BLaER1 treated with 17β-estradiol and CSF1 and Interleukin-3, amounts not matched to agents 10 nM and 100 nM (cell line): Measurements from ENCODE around the gene FOXL3.

Experiments used
- H3K27ac ChIP-seq, 11 experiments: shearing (Covaris generic); formaldehyde crosslinking; 2 replicates each; pipeline ENCODE4 v1.8.1; 2022
- H3K27me3 ChIP-seq, 11 experiments: shearing (Covaris generic); formaldehyde crosslinking; 2 replicates each; pipeline ENCODE4 v1.8.1; 2022
- H3K36me3 ChIP-seq, 11 experiments: shearing (Covaris generic); formaldehyde crosslinking; 2 replicates each; pipeline ENCODE4 v1.8.1; 2022
- H3K4me1 ChIP-seq, 10 experiments: shearing (Covaris generic); formaldehyde crosslinking; 2 replicates each; pipeline ENCODE4 v1.8.1; 2022
- H3K4me2 ChIP-seq, 11 experiments: shearing (Covaris generic); formaldehyde crosslinking; 2 replicates each; pipeline ENCODE4 v1.8.1; 2022
- H3K4me3 ChIP-seq, 10 experiments: shearing (Covaris generic); formaldehyde crosslinking; 2 replicates each; pipeline ENCODE4 v1.8.1; 2022
- H3K9ac ChIP-seq, 11 experiments: shearing (Covaris generic); formaldehyde crosslinking; 2 replicates each; pipeline ENCODE4 v1.8.1; 2022
- H3K9me3 ChIP-seq, 11 experiments: shearing (Covaris generic); formaldehyde crosslinking; replicated peaks in 1 of 11; 2 replicates each; pipeline ENCODE4 v1.8.1; 2022
- H4K20me1 ChIP-seq, 11 experiments: shearing (Covaris generic); formaldehyde crosslinking; 2 replicates each; pipeline ENCODE4 v1.8.1; 2022
- Cebpa-rat ChIP-seq, 11 experiments: shearing (Covaris generic); IDR thresholded peaks; 2 replicates each; pipeline ENCODE4 v1.8.1; 2022

FOXL3 gene

DNA sequence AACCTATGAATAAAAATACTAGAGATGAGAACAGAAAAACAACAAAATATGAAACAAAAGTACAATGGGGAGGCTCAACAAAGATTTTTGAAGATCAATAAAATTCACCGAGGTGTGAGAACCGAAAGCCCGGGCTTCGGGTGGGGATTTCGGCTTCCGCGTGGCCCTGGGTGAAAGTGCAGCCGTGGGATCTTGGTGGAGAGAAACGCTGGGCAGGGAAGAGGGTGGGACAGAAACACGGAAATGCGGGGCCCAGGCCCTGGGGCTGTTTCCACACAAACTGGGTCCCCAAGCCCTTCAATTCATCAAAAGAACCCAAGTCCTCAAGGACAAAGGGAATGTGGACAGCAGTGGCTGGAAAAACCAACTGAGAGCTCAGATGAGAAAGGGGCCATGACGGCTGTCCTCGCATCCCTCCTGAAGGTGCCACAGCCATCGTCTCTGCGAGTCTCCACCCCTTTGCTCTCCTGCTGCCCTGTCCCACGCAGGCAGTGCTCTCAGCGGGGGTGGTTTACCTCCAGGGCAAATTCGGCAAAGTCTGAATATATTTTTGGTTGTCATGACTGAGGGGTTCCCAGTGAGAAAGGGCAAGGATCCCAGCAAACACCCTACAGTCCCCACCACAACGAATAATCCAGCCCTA, 19.7 kb downstream of the FOXL3 start:
- H3K4me2 ChIP-seq, result no peak overlapping the region
- H3K9me3 ChIP-seq, result peaks cover 27 to 33% (median 29%) of the 10 kb centered on the region in 11 experiments
- H3K27me3 ChIP-seq, result no peaks in the 10 kb centered on the region
- no peak for TF ChIP-seq Cebpa-rat (IDR thresholded peaks at IDR 0.05)
- no peak overlapping the region for H3K4me3 ChIP-seq
- H3K4me1 ChIP-seq, result no peaks in the 10 kb centered on the region
- H3K27ac ChIP-seq, result no peak overlapping the region
- no peaks in the 10 kb centered on the region for H3K36me3 ChIP-seq
- H3K9ac ChIP-seq, result no peak overlapping the region
- no peaks in the 10 kb centered on the region for H4K20me1 ChIP-seq

DNA sequence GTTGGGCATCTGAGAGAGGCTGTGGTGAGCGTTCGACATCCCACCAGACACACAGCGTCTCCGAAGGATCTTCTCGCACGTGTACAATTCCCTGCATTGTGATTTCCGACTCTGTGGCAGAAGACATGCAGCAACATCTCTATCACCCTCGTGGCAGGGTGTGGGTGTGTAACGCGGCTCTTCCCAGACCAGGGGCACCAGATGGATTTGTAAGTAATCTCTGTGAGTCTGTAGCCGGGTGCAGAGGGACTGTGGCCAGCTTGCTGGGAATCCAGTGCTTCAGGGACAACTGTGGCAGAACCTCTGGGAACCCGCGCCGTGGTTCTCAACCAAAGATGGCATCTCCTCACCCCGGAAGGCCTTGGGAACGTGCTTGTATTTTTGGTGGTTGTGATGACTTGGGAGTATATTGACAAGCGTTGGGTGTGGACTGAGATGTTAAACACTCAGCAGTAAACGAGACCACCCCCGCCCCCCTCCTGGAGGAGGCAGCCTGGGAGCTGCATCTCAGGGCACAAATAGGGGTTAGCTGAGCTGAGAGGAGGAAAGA, 21.2 kb downstream of the FOXL3 start:
- Histone ChIP-seq H3K4me1 (peaks cover 0 to 5% (median 0%) of the 10 kb centered on the region in 10 experiments; a peak in 1 of 20 replicates), H3K4me2 (no peak overlapping the region), H3K9me3 (peaks cover 27 to 33% (median 29%) of the 10 kb centered on the region in 11 experiments), H3K27ac (no peak overlapping the region), H3K36me3 (no peaks in the 10 kb centered on the region), H3K9ac (no peak overlapping the region), H4K20me1 (no peaks in the 10 kb centered on the region), H3K27me3 (no peaks in the 10 kb centered on the region), H3K4me3 (no peak overlapping the region)
- TF ChIP-seq Cebpa-rat (IDR thresholded peaks at IDR 0.05), result no peak

DNA sequence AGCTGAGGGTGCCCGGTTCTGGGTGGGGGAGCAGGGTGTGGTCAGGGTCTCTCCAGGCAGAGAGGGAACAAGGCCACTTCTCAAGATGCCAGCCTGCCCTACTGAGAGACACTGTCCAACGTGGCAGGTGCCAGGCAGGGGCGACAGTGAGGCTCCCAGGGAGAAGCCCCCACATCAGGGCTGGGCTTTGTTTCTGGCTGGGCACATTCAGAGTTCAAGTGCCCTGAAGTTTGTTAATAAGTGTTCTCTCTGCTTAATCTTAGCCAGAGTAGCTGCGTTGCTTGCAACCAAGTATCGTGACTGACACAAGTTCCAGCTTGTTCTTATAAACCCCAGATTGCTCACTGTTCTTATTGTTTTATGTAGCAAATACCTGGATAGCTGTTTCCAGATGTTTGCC, 21.8 kb downstream of the FOXL3 start:
- H3K9ac ChIP-seq, result no peak overlapping the region
- no peak overlapping the region for H3K27ac ChIP-seq
- peaks cover 27 to 33% (median 29%) of the 10 kb centered on the region in 11 experiments for H3K9me3 ChIP-seq
- H3K4me3 ChIP-seq, result no peak overlapping the region
- peaks cover 0 to 5% (median 0%) of the 10 kb centered on the region in 10 experiments; a peak in 1 of 20 replicates for H3K4me1 ChIP-seq
- no peaks in the 10 kb centered on the region for H4K20me1 ChIP-seq
- TF ChIP-seq Cebpa-rat (IDR thresholded peaks at IDR 0.05), result no peak
- H3K27me3 ChIP-seq, result no peaks in the 10 kb centered on the region
- no peaks in the 10 kb centered on the region for H3K36me3 ChIP-seq
- H3K4me2 ChIP-seq, result no peak overlapping the region

DNA sequence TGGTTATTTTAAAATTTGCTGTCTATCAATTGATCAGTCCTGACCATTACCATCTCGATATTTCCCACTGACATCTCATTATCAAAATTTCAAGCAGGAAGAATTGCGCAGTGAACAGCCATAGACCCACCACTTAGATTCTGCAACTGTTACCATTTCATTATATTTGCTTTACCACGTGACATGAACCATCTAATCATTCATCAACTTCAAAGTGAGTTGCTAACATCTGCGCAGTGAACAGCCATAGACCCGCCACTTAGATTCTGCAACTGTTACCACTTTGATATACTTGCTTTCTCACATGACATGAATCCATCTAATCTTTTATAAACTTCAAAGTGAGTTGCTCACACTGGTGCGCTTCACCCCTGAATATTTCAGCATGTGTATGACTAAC, 22.5 kb downstream of the FOXL3 start:
- H3K36me3 ChIP-seq, result no peaks in the 10 kb centered on the region
- H4K20me1 ChIP-seq, result no peaks in the 10 kb centered on the region
- H3K27me3 ChIP-seq, result no peaks in the 10 kb centered on the region
- no peak overlapping the region for H3K27ac ChIP-seq
- peaks cover 0 to 9% (median 5%) of the 10 kb centered on the region in 10 experiments; a peak in 10 of 20 replicates for H3K4me1 ChIP-seq
- H3K4me3 ChIP-seq, result no peak overlapping the region
- H3K9me3 ChIP-seq, result peaks cover 21 to 27% (median 25%) of the 10 kb centered on the region in 11 experiments
- no peak overlapping the region for H3K9ac ChIP-seq
- H3K4me2 ChIP-seq, result no peak overlapping the region
- no peak for TF ChIP-seq Cebpa-rat (IDR thresholded peaks at IDR 0.05)

DNA sequence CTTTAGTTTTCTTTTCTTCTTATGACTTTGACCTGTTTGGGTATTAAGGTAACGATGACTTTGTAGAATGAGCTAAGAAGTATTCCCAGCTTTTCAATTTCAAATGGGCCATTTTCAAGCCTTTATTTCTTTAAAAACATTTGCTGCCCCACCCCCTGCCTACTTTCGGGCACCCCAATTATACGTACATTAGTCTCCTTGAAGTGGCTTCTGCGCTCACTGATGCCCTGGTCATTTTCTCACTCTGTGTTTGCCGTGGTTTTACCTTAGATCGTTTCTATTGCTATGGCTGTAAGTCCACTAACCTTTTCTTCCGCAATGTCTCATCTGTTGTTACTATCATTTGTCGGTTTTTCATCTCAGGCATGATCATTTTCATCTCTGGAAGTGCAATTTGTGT, 24.9 kb downstream of the FOXL3 start:
- Histone ChIP-seq H3K4me1 (peaks cover 0 to 9% (median 6%) of the 10 kb centered on the region in 10 experiments; a peak in 10 of 20 replicates), H3K4me2 (no peak overlapping the region), H3K27ac (no peak overlapping the region), H3K9ac (no peak overlapping the region), H4K20me1 (no peaks in the 10 kb centered on the region), H3K4me3 (no peak overlapping the region), H3K36me3 (no peaks in the 10 kb centered on the region), H3K9me3 (peaks cover 0 to 2% (median under 1%) of the 10 kb centered on the region in 11 experiments; a peak in 9 of 22 replicates), H3K27me3 (no peaks in the 10 kb centered on the region)
- TF ChIP-seq Cebpa-rat (IDR thresholded peaks at IDR 0.05), result no peak

DNA sequence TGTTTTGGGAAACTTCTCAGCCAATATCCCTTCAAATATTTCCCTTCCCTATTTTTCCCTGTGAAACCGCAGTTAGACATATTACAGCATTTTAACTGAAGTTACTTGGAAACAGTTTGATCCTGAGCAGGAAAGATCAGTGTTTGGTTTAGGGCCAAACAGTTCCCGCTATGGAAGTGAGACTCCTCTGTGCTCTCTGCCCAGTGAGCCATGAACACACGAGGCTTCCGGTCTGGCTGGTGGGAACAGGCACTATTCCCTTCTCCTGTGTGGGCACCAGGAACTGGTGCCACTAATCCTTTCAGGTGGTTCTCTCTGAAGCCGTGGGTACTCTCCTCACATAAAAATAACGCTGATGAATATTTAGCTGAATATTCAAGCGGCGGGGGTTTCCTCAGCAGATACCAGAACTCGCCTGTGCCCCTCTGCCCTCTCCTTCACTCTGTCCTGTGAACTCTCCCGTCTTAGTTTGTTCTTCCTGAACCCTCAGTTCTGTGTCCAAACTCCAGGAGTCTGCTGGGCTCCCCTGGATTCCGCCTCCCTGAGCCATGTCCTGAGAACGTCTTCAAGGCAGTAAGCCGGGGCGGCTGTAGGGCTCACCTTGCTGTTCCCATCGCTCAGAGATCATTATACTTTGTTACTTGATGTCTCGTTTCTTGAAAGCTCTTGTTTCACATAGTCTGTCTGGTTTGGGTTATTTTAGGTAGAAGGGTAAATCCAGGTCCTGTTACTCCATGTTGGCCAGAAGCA, 25.7 kb downstream of the FOXL3 start:
- TF ChIP-seq Cebpa-rat (IDR thresholded peaks at IDR 0.05), result no peak
- Histone ChIP-seq H3K9ac (no peak overlapping the region), H3K27me3 (no peaks in the 10 kb centered on the region)

DNA sequence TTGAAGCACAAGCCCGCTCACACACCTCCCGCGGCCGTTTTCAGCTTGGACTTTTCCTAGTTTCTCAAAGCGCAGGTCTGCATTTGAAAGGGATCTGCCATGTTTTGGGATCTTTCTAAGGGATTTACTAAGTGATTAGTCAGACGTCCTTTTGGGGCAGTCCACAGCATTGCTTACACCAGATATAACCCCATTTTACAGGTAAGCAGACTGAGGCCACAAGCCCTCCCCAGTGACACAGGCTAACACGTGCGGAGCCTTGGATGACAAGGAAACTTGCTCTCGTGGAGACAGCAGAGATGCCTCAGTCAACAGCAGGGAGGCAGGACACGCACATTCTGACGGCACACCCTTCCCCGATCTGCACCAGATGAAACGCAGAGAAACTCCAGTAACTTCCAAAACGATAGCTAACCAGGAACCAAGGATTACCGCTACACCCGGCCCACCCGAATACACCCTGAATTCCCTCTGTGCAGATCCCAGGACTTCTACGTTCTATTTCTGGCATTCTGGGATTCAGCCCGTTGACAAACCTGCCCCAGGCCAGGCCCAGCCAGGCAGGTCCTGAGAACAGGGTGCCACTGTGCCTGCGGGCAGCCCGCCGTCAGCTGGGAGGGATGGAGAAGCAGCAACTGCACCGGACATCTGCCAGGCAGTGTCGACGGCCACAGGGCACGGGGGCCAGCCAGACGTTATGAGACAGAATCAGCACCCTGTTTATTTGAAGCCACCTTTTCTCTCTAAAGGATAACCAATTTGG, 27.9 kb downstream of the FOXL3 start:
- Histone ChIP-seq H3K36me3 (no peaks in the 10 kb centered on the region), H3K4me2 (peak overlapping the region in 1 of 11 experiments; percentile 14; a peak in 1 of 22 replicates), H3K27ac (no peak overlapping the region), H3K9ac (no peak overlapping the region), H3K27me3 (no peaks in the 10 kb centered on the region), H3K9me3 (no peaks in the 10 kb centered on the region), H3K4me1 (peaks cover 19 to 28% (median 24%) of the 10 kb centered on the region in 10 experiments), H3K4me3 (no peak overlapping the region), H4K20me1 (no peaks in the 10 kb centered on the region)
- no peak for TF ChIP-seq Cebpa-rat (IDR thresholded peaks at IDR 0.05)

More for the DNA sequence above, 25.7 kb downstream of the FOXL3 start:
- H3K4me3 ChIP-seq, result no peak overlapping the region
- no peaks in the 10 kb centered on the region for H4K20me1 ChIP-seq
- no peaks in the 10 kb centered on the region for H3K36me3 ChIP-seq
- no peak overlapping the region for H3K27ac ChIP-seq
- no peaks in the 10 kb centered on the region for H3K9me3 ChIP-seq
- H3K4me1 ChIP-seq, result peaks cover 2 to 10% (median 8%) of the 10 kb centered on the region in 10 experiments; a peak in 17 of 20 replicates
- no peak overlapping the region for H3K4me2 ChIP-seq

DNA sequence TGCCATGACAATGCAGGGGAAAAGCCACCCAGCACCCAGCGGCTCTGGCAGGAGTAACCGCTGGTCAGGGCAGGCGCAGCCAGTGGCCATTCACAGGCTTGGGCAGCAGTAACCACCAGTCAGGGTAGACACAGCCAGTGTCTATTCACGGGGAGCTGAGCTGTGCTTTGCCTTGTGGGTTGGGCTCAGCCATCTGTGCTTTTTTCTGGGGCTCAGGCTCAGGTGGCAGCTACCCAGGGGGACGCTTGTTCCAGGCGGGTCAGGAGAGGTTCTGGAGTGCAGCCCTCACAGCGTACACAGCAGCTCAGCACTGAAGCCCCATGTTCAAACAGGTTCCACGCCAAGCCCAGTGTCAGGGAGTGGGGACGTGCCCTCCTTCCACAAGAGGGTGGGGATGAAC, 28.5 kb downstream of the FOXL3 start:
- H3K4me3 ChIP-seq, result no peak overlapping the region
- no peak for TF ChIP-seq Cebpa-rat (IDR thresholded peaks at IDR 0.05)
- no peak overlapping the region for H3K4me2 ChIP-seq
- no peaks in the 10 kb centered on the region for H3K27me3 ChIP-seq
- no peak overlapping the region for H3K9ac ChIP-seq
- H3K36me3 ChIP-seq, result no peaks in the 10 kb centered on the region
- H3K4me1 ChIP-seq, result peaks cover 19 to 30% (median 25%) of the 10 kb centered on the region in 10 experiments
- no peak overlapping the region for H3K27ac ChIP-seq
- H3K9me3 ChIP-seq, result no peaks in the 10 kb centered on the region
- no peaks in the 10 kb centered on the region for H4K20me1 ChIP-seq
